Breast epithelium (tissue), 3 donors: ENCODE measurements around the gene SLC12A2.

Experiments used
- CTCF ChIP-seq, 3 donors: fragments of 450-650 bp; IDR thresholded peaks; one replicate each; pipeline ENCODE4 v1.5.1; 2016 to 2017; ENCODE audit warnings: antibody characterized with exemption in 3 of 3, mild to moderate bottlenecking in 3 of 3, moderate library complexity in 3 of 3
- POLR2A ChIP-seq: fragments of 450-650 bp; IDR thresholded peaks from one replicate; pipeline ENCODE4 v1.6.1; 2016; ENCODE audit warnings: antibody characterized with exemption, mild to moderate bottlenecking, moderate library complexity
- POLR2AphosphoS5 ChIP-seq, 3 donors: sonication (generic); formaldehyde crosslinking; IDR thresholded peaks; one replicate each; pipeline ENCODE4 v1.6.1; 2017; ENCODE audit warnings: antibody characterized with exemption in 3 of 3

GRCh38 chr5:128074171-128074570 is 9.4 kb upstream of the SLC12A2 start:
- TF ChIP-seq CTCF (IDR thresholded peaks at IDR 0.05) (no peak), POLR2AphosphoS5 (IDR thresholded peaks at IDR 0.05) (no peak), POLR2A (no peak)
